Retina (tissue), 1 donor: ENCODE data around the gene RNF32.
"Not testable (repeated sequence)": the region's sequence is repeated elsewhere in the genome, so short reads cannot be mapped to it uniquely, and the experiment has no call there.

ENCODE experiments used
- DNase-seq: peaks from one replicate; pipeline ENCODE4 v3.0.0-alpha.2; 2016

The RNF32 gene

DNA sequence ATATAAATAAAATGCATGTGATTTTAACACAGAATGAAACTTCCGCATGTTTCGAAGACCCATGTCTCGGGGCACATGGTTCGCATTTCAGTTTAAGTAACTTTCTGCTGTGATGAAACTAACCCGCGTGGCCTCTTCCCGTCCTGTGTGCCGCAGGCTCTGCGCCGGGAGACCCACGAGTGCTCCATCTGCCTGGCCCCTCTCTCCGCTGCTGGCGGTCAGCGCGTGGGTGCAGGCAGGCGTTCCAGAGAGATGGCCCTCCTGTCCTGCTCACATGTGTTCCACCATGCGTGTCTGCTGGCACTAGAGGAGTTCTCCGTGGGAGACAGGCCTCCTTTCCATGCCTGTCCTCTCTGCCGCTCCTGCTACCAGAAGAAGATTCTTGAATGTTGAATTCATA, 35.7 kb downstream of the RNF32 start:
- DNase-seq: no peak

DNA sequence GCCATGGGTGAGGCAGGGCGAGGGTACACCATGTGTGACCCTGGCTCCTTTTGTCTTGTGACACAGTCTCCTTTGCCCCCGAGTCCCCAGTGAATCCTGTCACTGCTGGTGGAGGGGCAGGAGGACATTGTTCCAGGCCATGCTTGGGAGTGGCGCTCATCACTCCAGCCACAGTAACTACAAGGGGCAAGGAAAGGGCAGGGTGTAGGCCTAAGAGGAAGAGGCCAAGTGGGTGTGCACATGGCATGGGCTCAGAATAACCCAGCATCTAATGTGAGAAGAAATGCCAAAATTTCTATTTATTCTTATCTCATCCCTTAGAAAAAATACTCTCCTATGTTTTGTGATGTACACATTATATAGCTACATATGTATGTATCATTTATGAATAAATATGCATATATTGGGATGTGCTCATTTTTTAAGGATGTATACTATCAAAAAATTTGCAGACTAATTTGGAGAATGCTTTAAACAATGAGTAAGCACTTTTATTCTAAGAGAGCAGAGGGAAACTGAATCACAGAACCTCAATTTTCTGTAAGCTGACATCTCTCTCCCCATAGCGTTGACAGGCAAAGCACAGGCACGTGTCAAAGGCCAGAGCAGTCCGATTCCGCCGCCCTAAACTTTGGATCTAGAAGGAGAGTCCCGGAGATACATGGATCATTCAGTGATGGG, 36.9 kb downstream of the RNF32 start:
- DNase-seq: no peak

DNA sequence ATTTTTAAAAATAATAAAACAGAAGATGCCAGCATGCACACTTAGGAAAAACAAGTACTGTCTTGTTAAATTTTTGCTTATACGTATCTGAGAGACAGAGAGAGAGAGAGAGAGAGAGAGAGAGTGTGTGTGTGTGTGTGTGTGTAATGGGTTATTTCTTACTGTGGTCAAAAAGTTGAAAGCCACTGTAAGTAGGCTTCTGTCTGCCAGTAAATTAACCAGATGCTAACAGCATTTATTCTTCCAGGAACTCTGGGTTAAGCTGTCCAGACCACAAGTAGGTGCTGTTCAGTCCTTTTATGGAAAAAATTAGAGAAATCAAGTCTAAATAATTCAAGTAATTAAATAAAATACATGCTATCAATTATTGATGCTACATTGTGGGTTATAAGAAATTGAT, 39.7 kb downstream of the RNF32 start:
- DNase-seq: no peak

DNA sequence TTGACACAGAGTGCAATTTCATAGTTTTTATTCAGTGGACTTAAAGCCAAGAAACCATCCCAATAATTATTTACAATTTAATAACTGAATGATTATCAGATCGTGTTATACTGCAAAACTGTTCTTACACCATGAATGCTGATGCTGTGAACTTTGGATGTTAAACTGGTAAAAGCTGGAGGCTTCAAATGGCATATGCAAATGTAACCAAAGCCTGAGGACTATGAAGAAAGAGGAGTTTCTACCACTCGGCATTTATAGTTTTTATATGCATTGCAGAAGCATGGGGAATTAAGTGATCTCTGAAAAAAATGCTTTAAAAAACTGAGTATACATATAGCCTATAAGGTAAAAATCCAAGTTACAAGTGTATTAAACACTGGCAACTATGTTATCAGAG, 42.4 kb downstream of the RNF32 start:
- no peak for DNase-seq

DNA sequence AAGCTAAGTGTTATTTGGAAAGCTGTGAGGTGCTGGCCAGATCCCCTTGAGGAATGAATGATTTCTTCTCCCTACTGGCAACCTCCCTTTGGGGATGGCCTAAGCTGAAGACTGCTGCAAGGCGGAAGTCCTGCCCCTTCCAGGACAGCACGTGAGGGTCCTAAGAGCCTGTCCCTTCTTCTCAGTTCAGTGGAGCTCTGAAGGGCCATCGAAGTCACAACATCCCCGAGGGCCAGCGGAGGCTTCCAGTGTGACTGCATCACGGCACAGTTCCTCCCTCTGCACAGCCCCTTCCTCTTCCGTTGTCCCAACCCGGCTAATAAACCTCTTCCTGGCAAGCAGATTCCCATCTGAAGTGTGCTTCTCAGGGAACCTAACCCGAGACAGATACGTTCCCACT, 43.7 kb downstream of the RNF32 start:
- DNase-seq: no peak

DNA sequence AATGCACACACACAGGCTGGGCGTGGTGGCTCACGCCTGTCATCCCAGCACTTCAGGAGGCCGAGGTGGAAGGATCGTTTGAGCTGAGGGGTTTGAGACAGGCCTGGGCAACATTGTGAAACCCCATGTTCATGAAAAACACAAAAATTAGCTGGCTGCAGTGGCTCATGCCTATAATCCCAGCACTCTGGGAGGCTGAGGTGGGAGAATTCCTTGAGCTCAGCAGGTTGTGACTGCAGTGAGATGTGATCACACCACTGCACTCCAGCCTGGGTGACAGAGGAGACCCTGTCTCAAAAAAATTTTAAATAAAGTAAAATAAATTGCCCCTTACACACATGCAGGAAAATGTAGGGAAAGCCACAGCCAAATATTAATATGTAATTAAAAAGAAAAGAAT, 44.1 kb downstream of the RNF32 start:
- DNase-seq: no peak

DNA sequence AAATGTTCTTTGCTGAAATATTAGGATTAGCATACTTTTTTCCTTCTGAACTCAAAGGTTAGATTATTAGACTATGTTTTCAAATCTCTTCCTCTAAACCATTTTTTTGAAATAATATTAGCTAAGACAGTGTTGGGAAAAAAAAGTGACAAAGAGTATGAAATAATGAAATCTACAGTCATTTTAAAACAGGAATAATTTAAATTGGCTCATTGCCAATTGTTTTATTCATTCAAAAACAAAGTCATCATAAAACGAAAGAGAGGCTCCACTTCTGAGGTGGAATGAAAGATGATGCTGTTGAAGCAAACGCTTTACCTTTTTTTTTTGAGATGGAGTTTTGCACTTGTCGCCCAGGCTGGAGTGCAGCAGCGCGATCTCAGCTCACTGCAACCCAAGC, 51.2 kb downstream of the RNF32 start:
- DNase-seq: no peak

DNA sequence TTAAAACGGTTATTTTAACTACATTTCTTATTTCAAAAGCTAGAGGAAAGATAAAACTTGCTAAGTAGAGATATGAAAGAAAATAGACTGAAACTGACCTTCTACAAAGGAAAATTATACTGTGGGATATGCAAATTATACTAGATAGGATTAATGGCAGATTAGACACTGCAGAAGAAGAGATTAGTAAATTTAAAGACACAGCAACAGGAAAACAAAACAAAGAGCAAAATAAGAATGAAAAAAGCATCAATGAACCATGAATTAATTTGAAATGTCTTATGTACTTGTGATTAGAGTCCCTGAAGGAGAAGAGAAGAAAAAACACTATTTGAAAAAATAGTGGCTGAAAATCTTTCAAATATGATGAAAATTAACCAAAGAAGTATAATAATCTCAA, 52.3 kb downstream of the RNF32 start:
- DNase-seq: no peak

DNA sequence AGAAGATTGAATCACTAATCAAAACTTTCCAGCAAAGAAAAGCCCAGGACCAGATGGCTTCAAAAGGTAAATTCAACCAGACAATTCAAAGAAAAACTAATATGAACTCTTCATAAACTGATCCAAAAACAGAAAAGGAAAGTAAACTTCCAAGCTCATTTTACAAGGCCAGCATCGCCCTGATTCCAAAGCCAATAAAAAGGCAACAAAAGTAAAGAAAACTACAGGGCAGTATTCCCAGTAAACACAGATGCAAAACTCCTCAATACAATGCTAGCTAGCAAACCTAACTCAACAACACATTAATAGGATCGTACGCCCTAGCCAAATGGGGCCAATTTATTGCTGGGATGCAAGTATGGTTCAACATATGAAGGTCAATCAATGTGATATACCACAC, 53.1 kb downstream of the RNF32 start:
- no peak for DNase-seq

DNA sequence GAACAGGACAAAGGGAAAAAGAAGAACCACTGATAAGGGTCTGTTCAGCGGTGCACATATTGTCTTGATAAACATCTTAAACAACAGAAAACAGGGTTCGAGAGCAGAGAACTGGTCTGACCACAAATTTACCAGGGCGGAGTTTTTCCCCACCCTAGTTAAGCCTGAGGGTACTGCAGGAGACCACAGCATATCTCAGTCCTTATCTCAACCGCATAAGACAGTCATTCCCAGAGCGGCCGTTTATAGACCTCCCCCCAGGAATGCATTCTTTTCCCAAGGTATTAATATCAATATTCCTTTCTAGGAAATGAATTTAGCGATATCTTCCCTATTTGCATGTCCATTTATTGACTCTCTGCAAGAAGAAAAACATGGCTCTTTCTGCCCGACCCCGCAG, 56.7 kb downstream of the RNF32 start:
- DNase-seq: not testable (repeated sequence)

DNA sequence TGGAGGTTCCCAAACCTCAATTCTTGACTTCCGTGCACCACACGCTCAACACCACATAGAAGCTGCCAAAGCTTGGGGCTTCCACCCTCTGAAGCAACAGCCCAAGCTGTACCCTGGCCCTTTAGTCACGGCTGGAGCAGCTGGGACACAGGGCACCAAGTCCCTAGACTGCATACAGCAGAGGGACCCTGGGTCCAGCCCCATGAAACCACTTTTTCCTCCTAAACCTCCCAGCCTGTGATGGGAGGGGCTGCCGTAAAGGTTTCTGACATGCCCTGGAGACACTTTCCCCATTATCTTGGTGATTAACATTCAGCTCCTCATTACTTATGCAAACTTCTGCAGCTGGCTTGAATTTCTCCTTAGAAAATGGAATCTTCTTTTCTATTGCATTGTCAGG, 57.9 kb downstream of the RNF32 start:
- not testable (repeated sequence) for DNase-seq

DNA sequence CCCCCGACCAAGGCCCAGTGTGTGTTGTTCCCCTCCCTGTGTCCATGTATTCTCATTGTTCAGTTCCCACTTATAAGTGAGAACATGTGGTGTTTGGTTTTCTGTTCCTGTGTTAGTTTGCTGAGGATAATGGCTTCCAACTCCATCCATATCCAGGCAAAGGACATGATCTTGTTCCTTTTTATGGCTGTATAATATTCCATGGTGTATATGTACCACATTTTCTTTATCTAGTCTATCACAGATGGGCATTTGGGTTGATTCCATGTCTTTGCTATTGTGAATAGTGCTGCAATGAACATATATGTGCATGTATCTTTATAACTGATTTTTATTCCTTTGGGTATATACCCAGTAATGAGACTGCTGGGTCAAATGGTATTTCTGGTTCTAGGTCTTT, 61.2 kb downstream of the RNF32 start:
- DNase-seq: not testable (repeated sequence)

DNA sequence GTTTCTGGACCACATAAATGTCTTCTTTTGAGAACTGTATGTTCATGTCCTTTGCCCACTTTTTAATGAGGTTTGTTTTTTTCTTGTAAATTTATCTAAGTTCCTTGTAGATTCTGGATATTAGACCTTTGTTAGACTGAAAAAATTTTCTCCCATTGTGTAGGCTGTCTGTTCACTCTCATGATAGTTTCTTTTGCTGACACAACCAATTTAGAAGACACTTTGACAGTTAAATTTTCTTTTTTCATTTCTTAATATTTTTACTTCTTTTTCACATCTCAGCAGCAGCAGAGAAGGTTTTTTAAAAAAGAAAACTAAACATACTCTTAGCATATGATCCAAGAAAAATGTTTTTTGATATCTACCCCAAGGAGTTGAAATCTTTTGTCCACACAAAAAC, 61.8 kb downstream of the RNF32 start:
- no peak for DNase-seq

DNA sequence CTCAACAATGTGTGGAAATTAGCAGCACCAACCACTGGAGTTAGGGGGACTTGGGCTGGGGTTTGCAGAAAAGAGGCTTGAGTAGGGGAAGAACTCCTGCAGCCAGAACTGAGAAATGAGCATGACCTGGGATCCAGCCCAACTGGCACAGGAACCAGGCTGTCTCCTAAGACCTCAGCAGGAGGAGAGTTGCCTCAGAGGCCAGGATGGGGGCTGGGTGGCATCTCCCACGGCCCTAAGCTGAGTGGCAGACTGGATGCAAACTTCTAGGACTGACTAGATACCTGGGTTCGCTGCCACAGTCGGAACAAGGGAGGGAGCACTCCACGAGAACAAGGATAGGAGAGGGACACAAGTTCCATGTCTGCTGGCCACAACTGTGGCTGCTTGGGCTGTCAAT, 62.6 kb downstream of the RNF32 start:
- no peak for DNase-seq

DNA sequence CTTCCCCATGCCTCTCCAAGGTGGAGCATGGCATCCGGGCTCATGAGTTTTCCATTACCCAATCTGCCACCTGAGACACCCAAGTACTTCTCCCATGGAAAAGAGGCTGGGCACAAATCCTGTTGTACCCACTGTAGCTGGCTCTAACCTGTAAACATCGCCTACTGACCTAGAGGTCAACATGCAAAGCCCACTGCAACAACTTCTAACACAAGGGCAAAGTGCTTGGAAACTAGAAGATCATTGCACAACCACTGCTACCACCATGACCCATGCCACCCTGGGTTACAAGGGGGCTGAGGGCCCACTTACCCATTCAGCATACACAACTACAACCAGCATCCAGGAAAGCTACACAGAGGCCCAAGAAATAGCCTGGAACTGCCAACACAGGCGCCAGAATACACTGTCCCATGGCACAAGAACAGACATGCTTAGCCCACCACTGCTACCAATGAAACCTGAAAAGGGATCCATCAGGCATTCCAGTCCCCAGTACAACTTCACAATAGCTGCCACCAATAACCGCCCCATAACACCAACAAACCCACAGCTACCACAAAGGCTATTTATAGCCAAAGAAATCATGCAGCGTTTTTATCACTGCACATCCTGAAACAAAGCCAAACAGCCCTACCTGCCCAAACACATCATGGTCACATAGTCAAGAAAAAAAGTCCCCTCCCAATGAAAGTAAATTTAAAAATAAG, 63.4 kb downstream of the RNF32 start:
- DNase-seq: no peak

DNA sequence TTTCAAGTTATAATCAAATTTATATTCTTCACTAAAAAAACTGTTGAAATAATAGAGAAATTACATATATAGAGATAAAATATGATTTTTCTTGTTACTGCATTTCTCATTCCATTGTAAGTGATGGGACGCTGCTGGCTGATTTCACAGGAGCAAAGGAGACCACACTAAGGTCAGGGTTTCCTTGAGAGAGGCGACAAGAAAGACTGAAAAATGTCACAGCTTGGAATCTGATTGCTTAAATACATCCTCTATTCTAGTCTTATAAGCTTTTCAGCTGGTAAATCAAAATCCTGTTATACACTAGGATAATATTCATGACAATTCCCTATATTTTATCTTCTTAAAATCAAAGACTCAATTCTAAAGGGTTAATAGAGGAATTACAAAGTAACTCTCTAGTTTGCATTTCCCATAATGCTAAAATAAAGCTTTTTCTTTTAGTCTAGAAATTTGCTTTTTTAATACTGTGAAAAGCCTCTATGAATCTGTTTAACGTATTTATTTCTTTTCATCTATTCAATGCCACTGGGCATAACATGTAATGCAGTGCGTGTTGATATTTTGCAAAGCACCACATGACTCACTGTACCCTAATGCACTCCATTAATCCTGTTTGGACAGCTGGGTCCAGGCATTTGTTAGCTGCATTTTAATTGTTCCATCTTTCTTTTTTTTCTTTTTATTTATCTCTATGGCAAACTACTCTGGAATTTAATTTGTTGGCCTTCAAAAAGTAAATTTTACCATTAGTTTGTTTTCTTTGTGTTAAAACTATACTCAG, 81.7 kb downstream of the RNF32 start:
- peak; percentile 16 for DNase-seq

DNA sequence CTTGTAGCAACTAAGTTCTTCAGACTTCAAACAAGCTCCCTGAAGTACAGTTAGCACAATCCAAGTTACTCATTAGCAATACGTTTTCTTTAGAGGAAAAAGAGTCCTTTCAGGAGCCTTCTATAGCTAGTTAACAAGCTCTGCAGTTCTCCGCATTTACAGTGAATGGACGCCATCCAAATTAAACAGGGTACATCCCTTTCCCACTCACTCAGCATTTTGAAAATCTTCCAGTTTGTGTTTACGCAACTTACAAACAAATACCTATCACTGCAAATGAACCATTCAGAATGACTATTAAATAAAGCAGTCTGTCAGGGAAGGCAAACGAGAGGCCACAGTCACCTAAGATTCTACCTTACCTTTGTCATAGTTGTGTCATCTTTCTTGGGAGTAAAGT, 84.5 kb downstream of the RNF32 start:
- DNase-seq: no peak

DNA sequence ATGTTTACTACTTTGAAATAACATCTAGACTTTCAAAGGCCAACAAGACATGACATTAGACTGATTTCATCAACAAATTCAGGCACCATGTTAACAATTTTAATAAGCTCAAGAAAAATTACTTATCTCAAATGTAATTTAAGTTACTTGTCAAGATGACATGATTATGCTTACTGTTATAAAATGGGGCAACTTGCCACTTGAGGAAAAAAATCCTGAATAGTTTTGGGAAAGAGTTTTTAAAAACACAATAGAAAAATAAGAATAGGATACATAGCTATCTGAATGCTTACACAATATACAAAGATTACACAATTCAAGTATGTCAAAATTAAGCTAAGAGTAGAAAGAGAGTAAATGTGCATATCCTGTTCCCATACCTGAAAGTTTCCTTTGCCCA, 85.4 kb downstream of the RNF32 start:
- no peak for DNase-seq
